GM12878 (cell line): ENCODE results near the gene C10orf67. TPM values are rescaled to one million over a fixed set of nuclear protein-coding genes. Genes with fewer than 3 reads are reported as not detected.

ENCODE experiments used
- ATAC-seq: fragments of 200-7000 bp; cut with Tn5 transposase; 3 replicates; pipeline ENCODE4 v1.9.1; 2020; ENCODE audit warnings: mild to moderate bottlenecking, moderate library complexity
- BruUV-seq: library from RNA; stranded (reverse); fragments of 400-500 nt; replicated peaks from 2 replicates; lab custom pipeline; 2021; lab: Mats Ljungman, UMichigan
- CTCF ChIA-PET: fragments of 300-600 bp; sonication (Branson Sonifier 250); formaldehyde crosslinking; extraction: SDS; loops from one replicate; lab custom pipeline; 2021; ENCODE audit warnings: inconsistent platforms; lab: Yijun Ruan, JAX
- POLR2A ChIA-PET: fragments of 350-600 bp; formaldehyde crosslinking; extraction: SDS; loops from one replicate; lab custom pipeline; 2021; ENCODE audit warnings: inconsistent platforms; lab: Charles Lee
- RAD21 ChIA-PET: fragments of 300-600 bp; sonication (Branson Sonifier 250); formaldehyde crosslinking; loops from one replicate; lab custom pipeline; 2023; ENCODE audit warnings: antibody characterized with exemption; ENCODE audit not compliant: unreplicated experiment; lab: Charles Lee
- SMC1A ChIA-PET: fragments of 300-600 bp; sonication (Branson Sonifier 250); formaldehyde crosslinking; loops from one replicate; lab custom pipeline; 2023; ENCODE audit not compliant: unreplicated experiment, uncharacterized antibody; lab: Charles Lee
- DNase-seq: peaks from one replicate; pipeline ENCODE4 v3.0.0-alpha.2; 2011; ENCODE audit warnings: low read depth, low spot score
- FAIRE-seq: peaks from 3 replicates; lab custom pipeline; 2011; peaks lifted over from hg19 to GRCh38; lab: Jason Lieb, UNC
- H2AFZ ChIP-seq: 2 replicates; pipeline ENCODE4 v1.6.0; 2011; ENCODE audit warnings: low read depth, low read length, control low read depth; ENCODE audit not compliant: control insufficient read depth
- H3K27ac ChIP-seq: 2 replicates; pipeline ENCODE4 v1.5.1; 2011; ENCODE audit warnings: control low read depth; ENCODE audit not compliant: control insufficient read depth, insufficient read depth
- H3K27me3 ChIP-seq, 2 experiments: replicated peaks in 1 of 2; 2 replicates each; pipeline versions ENCODE4 v1.6.0 to v1.6.1; 2011; ENCODE audit warnings: low read length in 1 of 2; ENCODE audit not compliant: control insufficient read depth in 2 of 2, insufficient read depth in 2 of 2
- H3K36me3 ChIP-seq, 2 experiments: 2 replicates each; pipeline ENCODE4 v1.5.1; 2011; ENCODE audit warnings: low read length in 1 of 2; ENCODE audit not compliant: control insufficient read depth in 2 of 2, insufficient read depth in 2 of 2
- H3K4me1 ChIP-seq: 2 replicates; pipeline ENCODE4 v1.6.1; 2011; ENCODE audit warnings: mild to moderate bottlenecking, low read length, moderate library complexity, mixed read lengths; ENCODE audit not compliant: control insufficient read depth, insufficient read depth
- H3K4me2 ChIP-seq: 2 replicates; pipeline ENCODE4 v1.6.0; 2011; ENCODE audit warnings: control low read depth; ENCODE audit not compliant: control insufficient read depth, insufficient read depth
- H3K4me3 ChIP-seq: fragments of 200-600 bp; sonication (generic); 2 replicates; pipeline ENCODE4 v1.5.1; 2016
- H3K79me2 ChIP-seq: 2 replicates; pipeline ENCODE4 v1.6.0; 2011; ENCODE audit warnings: low read length; ENCODE audit not compliant: control insufficient read depth, insufficient read depth
- H3K9ac ChIP-seq: 2 replicates; pipeline ENCODE4 v1.8.0; 2011; ENCODE audit warnings: low read length, control low read depth, mixed read lengths; ENCODE audit not compliant: control insufficient read depth, insufficient read depth
- H3K9me3 ChIP-seq: replicated peaks from 3 replicates; pipeline ENCODE4 v1.5.1; 2011; ENCODE audit warnings: mild to moderate bottlenecking, low read length; ENCODE audit not compliant: control insufficient read depth, insufficient read depth
- H4K20me1 ChIP-seq: 2 replicates; pipeline ENCODE4 v1.6.0; 2011; ENCODE audit not compliant: control insufficient read depth, insufficient read depth
- RCOR1 ChIP-seq: conservative IDR thresholded peaks from 2 replicates; pipeline ENCODE4 v1.6.1; 2012; ENCODE audit warnings: low read depth, low read length, improper control_type of control experiment
- TARDBP ChIP-seq: IDR thresholded peaks from 2 replicates; pipeline ENCODE4 v1.6.1; 2016; ENCODE audit warnings: borderline replicate concordance
- ZNF24 ChIP-seq: fragments of 450-650 bp; IDR thresholded peaks from 2 replicates; pipeline ENCODE4 v1.6.1; 2017; ENCODE audit warnings: antibody characterized with exemption, mild to moderate bottlenecking
- ZNF274 ChIP-seq: IDR thresholded peaks from one replicate; pipeline ENCODE4 v1.8.0; 2011; ENCODE audit not compliant: insufficient read length, insufficient read depth
- WGBS: methylation state at CpG from one replicate; pipeline ENCODE4 v1.1.6; 2016; ENCODE audit warnings: low lambda C conversion rate; ENCODE audit not compliant: insufficient replicate concordance, insufficient coverage; ENCODE audit errors: missing lambda C conversion rate; 5-methylcytosine and 5-hydroxymethylcytosine counted together
- in situ Hi-C: fragments of 300-500 bp; cut with MboI; formaldehyde crosslinking; loops from 9 replicates; pipeline ENCODE4 v1.14.3; 2018; ENCODE audit warnings: mixed read lengths
- intact Hi-C: fragments of 100-400 bp; cut with micrococcal nuclease; formaldehyde crosslinking; loops from one replicate; pipeline ENCODE4 v1.14.2; 2022; ENCODE audit not compliant: unreplicated experiment
- polyA plus RNA-seq, 11 experiments: library from polyadenylated mRNA; depleted of rRNA in 4 of 11; unstranded in 6 of 11; stranded (reverse) in 5 of 11; fragments of >200 nt; fragmentation: Nextera tagmentation in 4 of 11; fragmentation: Illumina TruSeq in 1 of 11; extraction: Ambion mirVana in 4 of 11; extraction: Trizol in 1 of 11; gene quantifications; 1 replicate in 1 of 11; 2 replicates in 10 of 11; pipeline versions ENCODE4 v1.2.1 to v1.2.3, GENCODE V29; 2011 to 2016; ENCODE audit warnings: inconsistent platforms in 2 of 11, missing spikeins in 2 of 11, low read depth in 1 of 11
- total RNA-seq, 4 experiments: library from RNA; depleted of rRNA in 3 of 4; stranded (reverse); fragments of >200 nt in 3 of 4; fragmentation: Illumina TruSeq in 1 of 4; extraction: Trizol in 1 of 4; gene quantifications; 2 replicates each; pipeline versions ENCODE4 v1.2.1 to v1.2.3, GENCODE V29; 2013 to 2021

Gene C10orf67
- total and polyA plus RNA-seq, 10 of the 15 experiments (the other 5 are each of a cell fraction or from before 2014, with no cell fraction given), result 0.06 TPM; not detected in 9

GRCh38 chr10:23291551-23292334 is 52.9 kb downstream of the C10orf67 start:
- Histone ChIP-seq H4K20me1 (no peaks in the 10 kb centered on the region; the same call in 1 of the 2 replicates), H2AFZ (no peak overlapping the region), H3K9me3 (no peaks in the 10 kb centered on the region), H3K36me3 (no peaks in the 10 kb centered on the region), H3K9ac (no peak overlapping the region), H3K27ac (no peak overlapping the region), H3K4me1 (no peaks in the 10 kb centered on the region), H3K4me2 (no peak overlapping the region), H3K27me3 (no peaks in the 10 kb centered on the region; a peak in 1 of 4 replicates), H3K79me2 (no peaks in the 10 kb centered on the region), H3K4me3 (no peak overlapping the region)
- FAIRE-seq (no peak), ATAC-seq (no peak), DNase-seq (no peak)
- SMC1A ChIA-PET, result interaction anchor here (1.3 to 2.6 kb wide), 3 partner anchors 10 to 133 kb away, joined by 4 to 19 read pairs (median 6); no protein-coding TSS in a partner anchor
- CTCF ChIA-PET, result interaction anchor here (0.7 to 7.6 kb wide), 7 partner anchors 10 to 132 kb away, joined by 3 to 106 read pairs (median 3); no protein-coding TSS in a partner anchor
- POLR2A ChIA-PET, result interaction anchor here (0.6 kb wide), 1 partner anchor 127 kb away, joined by 5 read pairs; no protein-coding TSS in a partner anchor
- in situ Hi-C loops, result loop anchor here (5.0 kb wide), 1 partner anchor 134 kb away; no protein-coding TSS in a partner anchor
- intact Hi-C loops, result loop anchor here (5.0 kb wide), 1 partner anchor 209 kb away; no protein-coding TSS in a partner anchor
- TF ChIP-seq ZNF274, result no peak
- 43% methylated on average over 13 of the region's 13 CpGs for WGBS
- BruUV-seq, result no TSS peak
- RAD21 ChIA-PET, result interaction anchor here (5.4 kb wide), 1 partner anchor 134 kb away, joined by 24 read pairs; no protein-coding TSS in a partner anchor

- ChIA-PET CTCF (no interaction called here), POLR2A (no interaction called here)
- FAIRE-seq (no peak), ATAC-seq (no peak)
- H3K36me3 ChIP-seq, result no peaks in the 10 kb centered on the region
- H3K9me3 ChIP-seq, result no peaks in the 10 kb centered on the region
- H3K9ac ChIP-seq, result no peak overlapping the region
- H4K20me1 ChIP-seq, result no peaks in the 10 kb centered on the region
- H3K27ac ChIP-seq, result no peak overlapping the region
- 0% methylated on average over 2 of the region's 2 CpGs for WGBS
- BruUV-seq, result no TSS peak
- no peaks in the 10 kb centered on the region; a peak in 1 of 4 replicates for H3K27me3 ChIP-seq
- no peak overlapping the region for H3K4me3 ChIP-seq
- TF ChIP-seq ZNF24 (no peak), TARDBP (no peak), RCOR1 (no peak)
- TF ChIP-seq, all 136 proteins: peak for 0
- no peaks in the 10 kb centered on the region for H3K79me2 ChIP-seq
- no peak for DNase-seq
- H3K4me2 ChIP-seq, result no peak overlapping the region
- SMC1A ChIA-PET, result no interaction called here
- intact Hi-C loops, result no loop called here
- RAD21 ChIA-PET, result no interaction called here
- no peaks in the 10 kb centered on the region for H3K4me1 ChIP-seq
- in situ Hi-C loops, result no loop called here
- no peak overlapping the region for H2AFZ ChIP-seq
Observed at GRCh38 chr10:23284674-23285335, 59.8 kb downstream of the C10orf67 start.
